Omental fat pad (tissue), 4 donors: Measurements from ENCODE around the gene MPZL1. TPM values are rescaled to one million over a fixed set of nuclear protein-coding genes. Genes with fewer than 3 reads are reported as not detected.
"Not testable (repeated sequence)": the region's sequence is repeated elsewhere in the genome, so short reads cannot be mapped to it uniquely, and the experiment has no call there.

ENCODE experiments used
- ATAC-seq: fragments of 150-250 bp; one replicate; pipeline ENCODE4 v1.9.1; 2016; ENCODE audit warnings: mild to moderate bottlenecking, moderate library complexity; ENCODE audit not compliant: low FRiP score
- DNase-seq: peaks from one replicate; pipeline ENCODE4 v3.0.0-alpha.2; 2019; ENCODE audit warnings: low spot score
- CTCF ChIP-seq, 3 donors: fragments of 450-650 bp; IDR thresholded peaks; one replicate each; pipeline ENCODE4 v1.5.1; 2016 to 2017; ENCODE audit warnings: antibody characterized with exemption in 3 of 3, mild to moderate bottlenecking in 3 of 3, moderate library complexity in 2 of 3
- total RNA-seq, 4 donors: library from RNA; depleted of rRNA; stranded (reverse); fragments of >200 nt; gene quantifications; one replicate each; pipeline ENCODE4 v1.1.0, GENCODE V29; 2016

MPZL1 gene
- total RNA-seq, 4 donors from 2014 or later = 102 to 116 (median 108) TPM

DNA sequence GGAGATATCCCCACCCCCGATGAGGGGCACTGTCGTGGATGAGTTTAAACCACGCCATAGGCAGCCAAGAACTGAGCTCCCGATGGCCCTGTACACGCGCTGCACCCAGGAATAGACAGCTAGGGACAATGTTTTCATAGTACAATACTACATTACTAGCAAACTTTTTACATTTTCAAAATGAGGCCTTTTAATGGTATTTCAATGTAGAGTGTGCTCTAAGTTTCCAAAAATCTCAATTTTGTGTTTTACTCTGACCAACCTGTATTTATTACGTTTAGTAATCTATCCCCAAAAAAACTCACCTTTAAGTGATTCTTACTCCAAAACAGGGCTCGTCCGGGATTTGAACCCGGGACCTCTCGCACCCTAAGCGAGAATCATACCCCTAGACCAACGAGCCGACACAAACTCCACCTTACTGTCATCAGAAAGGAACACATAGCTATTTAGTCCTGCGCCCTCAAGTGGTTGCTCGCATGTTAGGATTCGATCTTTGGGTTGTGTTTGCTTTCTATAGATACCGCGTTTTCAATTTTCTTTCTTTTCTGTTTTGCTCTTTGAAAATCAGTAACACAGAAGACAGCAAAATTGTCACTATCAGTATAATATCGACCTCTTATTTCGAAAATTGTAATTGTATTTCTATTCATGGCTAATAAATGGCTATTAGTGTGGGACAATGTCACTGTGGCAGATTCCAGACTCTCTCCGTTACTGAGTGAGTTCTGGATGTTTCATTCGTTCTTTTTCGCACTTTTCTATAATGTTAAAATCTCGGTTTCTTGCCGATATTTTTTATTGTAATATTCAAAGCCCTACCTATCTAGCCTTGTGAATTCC is 6.4 kb upstream of the MPZL1 start:
- peak; percentile 86 for DNase-seq
- TF ChIP-seq CTCF (IDR thresholded peaks at IDR 0.05) = peak in 2 of 3 donors; percentile 35 to 70
- peak; percentile 54 for ATAC-seq

DNA sequence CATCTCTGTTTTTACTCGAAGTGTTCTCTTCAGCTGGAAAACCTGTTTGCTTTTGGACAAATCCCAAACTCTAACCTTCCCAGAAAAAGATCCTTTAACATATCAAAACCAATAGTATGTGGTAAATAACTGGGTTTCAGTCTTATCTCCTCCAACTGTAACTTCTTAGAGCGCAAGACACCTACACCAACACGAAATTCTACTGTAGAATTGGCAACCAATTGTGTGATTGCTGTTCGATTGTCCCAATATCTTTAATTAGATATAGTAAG is 5.8 kb upstream of the MPZL1 start:
- DNase-seq (no peak), ATAC-seq (no peak)
- no peak for TF ChIP-seq CTCF (IDR thresholded peaks at IDR 0.05)

DNA sequence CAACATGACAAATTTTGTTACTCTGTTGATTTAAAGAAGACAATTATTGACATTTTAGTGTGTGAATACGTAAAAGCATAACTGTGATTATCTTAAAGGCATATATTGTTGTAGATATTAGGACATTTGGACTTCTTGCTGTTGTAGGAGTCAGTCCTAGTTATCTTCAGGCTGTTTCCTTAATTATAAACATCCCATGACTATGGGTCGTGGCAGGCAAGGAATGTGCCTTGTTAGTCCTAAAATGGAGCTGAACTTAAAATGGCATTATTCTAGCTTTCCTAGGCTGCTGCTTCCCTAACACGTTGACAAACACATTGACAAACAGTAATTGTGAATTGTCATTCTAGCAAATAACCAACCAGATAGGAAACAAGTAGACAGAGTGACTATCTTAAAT is 4.4 kb upstream of the MPZL1 start:
- ATAC-seq (no peak), DNase-seq (no peak)
- TF ChIP-seq CTCF (IDR thresholded peaks at IDR 0.05) = no peak

DNA sequence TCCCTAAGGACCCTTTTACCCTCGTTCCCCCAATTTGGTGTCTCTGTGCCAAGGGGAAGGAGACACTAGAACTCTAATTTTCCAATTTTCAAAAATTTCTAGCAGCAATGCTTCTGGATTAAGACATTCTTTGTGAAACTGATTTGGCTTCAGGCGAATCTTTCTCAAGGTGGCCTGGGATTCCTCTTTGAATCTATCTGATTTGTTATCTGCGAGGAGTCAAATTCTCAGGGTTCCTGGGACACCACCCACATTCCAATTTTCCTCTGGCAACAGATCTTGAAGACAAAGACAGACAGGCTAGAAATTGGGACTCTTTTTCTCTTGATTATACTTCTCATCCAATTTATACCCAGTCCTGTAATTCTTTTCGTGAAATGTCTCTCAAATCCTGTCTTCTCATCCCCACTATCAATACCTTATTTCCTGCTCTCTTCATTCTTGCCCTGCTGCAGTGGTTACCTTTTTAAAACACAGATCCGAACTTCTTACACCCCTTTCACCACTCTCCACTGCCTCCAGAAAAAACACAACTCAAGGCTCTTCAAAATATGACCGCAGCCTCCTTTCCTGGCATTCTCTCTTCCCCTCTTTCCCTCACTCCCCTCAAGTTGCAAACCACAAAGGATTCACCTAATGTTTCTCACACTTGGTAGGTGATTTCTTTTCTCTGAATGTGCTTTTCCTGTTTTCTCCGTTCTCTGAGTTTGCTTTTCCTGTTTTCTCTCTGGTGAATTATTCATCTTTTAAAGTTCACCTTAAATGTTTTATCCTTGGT is 2.7 kb upstream of the MPZL1 start:
- TF ChIP-seq CTCF (IDR thresholded peaks at IDR 0.05) = no peak
- ATAC-seq (no peak), DNase-seq (no peak)

DNA sequence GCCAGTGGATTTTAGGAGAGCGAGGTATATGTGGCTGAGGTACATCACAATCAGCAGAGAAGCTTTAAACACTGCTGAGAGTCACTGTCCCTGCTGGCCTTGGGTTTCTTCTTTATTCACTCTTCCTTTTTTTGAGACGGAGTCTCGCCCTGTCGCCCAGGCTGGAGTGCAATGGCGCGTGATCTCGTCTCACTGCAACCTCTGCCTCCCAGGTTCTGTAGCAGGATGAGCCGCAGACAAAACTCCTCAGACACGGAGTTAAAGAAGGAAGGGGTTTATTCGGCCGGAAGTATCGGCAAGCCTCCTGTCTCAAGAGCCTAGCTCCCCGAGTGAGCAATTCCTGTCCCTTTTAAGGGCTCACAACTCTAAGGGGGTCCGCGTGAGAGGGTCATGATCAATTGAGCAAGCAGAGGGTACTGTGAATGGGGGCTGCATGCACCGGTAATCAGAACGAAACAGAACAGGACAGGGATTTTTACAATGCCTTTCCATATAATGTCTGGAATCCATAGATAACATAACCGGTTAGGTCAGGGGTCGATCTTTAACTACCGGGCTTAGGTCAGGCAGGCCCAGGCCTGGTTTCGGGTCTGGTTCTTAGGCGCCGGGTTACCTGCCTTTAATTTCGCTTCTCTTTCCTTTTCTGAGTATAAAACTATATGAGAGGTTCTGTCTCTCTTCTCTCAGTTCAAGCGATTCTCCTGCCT is 1.9 kb upstream of the MPZL1 start:
- DNase-seq, ATAC-seq: not testable (repeated sequence)

GRCh38 chr1:167720965-167721616 is 691 bp upstream of the MPZL1 start:
- DNase-seq (no peak), ATAC-seq (peak; percentile 24)
- no peak for TF ChIP-seq CTCF (IDR thresholded peaks at IDR 0.05)
